Trophoblast cell (in vitro differentiated cells and primary cell): Measurements from ENCODE around the gene ACKR3. TPM values are rescaled to one million over a fixed set of nuclear protein-coding genes. Genes with fewer than 3 reads are reported as not detected.
A peak's percentile ranks its signal among the peaks of the same experiment; 100 is the strongest.

ENCODE experiments used
- DNase-seq, 2 donors: peaks; one replicate each; pipeline ENCODE4 v3.0.0-alpha.2; 2016
- H2AFZ ChIP-seq: 2 replicates; pipeline ENCODE4 v1.6.1; 2013; ENCODE audit warnings: low read length, moderate library complexity, mild to moderate bottlenecking; ENCODE audit not compliant: insufficient read depth, poor library complexity
- H2AK5ac ChIP-seq: 2 replicates; pipeline ENCODE4 v1.6.1; 2013; ENCODE audit warnings: mild to moderate bottlenecking, low read length
- H2BK120ac ChIP-seq: 2 replicates; pipeline ENCODE4 v1.6.1; 2013; ENCODE audit warnings: low read length, mild to moderate bottlenecking, moderate library complexity; ENCODE audit not compliant: insufficient read depth, poor library complexity
- H2BK12ac ChIP-seq: 2 replicates; pipeline ENCODE4 v1.6.1; 2013; ENCODE audit warnings: mild to moderate bottlenecking, low read length, moderate library complexity
- H2BK5ac ChIP-seq: 2 replicates; pipeline ENCODE4 v1.6.1; 2013; ENCODE audit warnings: low read length, low read depth, moderate library complexity, mild to moderate bottlenecking; ENCODE audit not compliant: poor library complexity
- H3K14ac ChIP-seq: 2 replicates; pipeline ENCODE4 v1.6.1; 2013; ENCODE audit warnings: mild to moderate bottlenecking, low read length
- H3K18ac ChIP-seq: 2 replicates; pipeline ENCODE4 v1.6.1; 2013; ENCODE audit warnings: mild to moderate bottlenecking, low read length
- H3K23ac ChIP-seq: 2 replicates; pipeline ENCODE4 v1.6.1; 2013; ENCODE audit warnings: low read length
- H3K27ac ChIP-seq: 2 replicates; pipeline ENCODE4 v1.5.1; 2013; ENCODE audit warnings: low read depth, mild to moderate bottlenecking, inconsistent platforms, low read length, moderate library complexity
- H3K27me3 ChIP-seq: 2 replicates; pipeline ENCODE4 v1.6.1; 2013; ENCODE audit warnings: inconsistent platforms, mild to moderate bottlenecking, low read length, moderate library complexity; ENCODE audit not compliant: insufficient read depth
- H3K36me3 ChIP-seq, 2 experiments: 1 replicate in 1 of 2; 2 replicates in 1 of 2; pipeline ENCODE4 v1.6.1; 2013; ENCODE audit warnings: low read length in 2 of 2, mild to moderate bottlenecking in 2 of 2, moderate library complexity in 1 of 2; ENCODE audit not compliant: insufficient read depth in 2 of 2, control insufficient read depth in 1 of 2
- H3K4ac ChIP-seq: 2 replicates; pipeline ENCODE4 v1.6.1; 2013; ENCODE audit warnings: low read depth, mild to moderate bottlenecking, low read length, moderate library complexity
- H3K4me1 ChIP-seq, 2 experiments: 1 replicate in 1 of 2; 2 replicates in 1 of 2; pipeline ENCODE4 v1.6.1; 2013; ENCODE audit warnings: low read length in 2 of 2, mild to moderate bottlenecking in 2 of 2, moderate library complexity in 1 of 2; ENCODE audit not compliant: insufficient read depth in 2 of 2, control insufficient read depth in 1 of 2
- H3K4me2 ChIP-seq: 2 replicates; pipeline ENCODE4 v1.6.1; 2013; ENCODE audit warnings: inconsistent platforms, mild to moderate bottlenecking, low read length, moderate library complexity
- H3K4me3 ChIP-seq: 2 replicates; pipeline ENCODE4 v1.5.1; 2013; ENCODE audit warnings: mild to moderate bottlenecking, low read depth, low read length, inconsistent platforms
- H3K79me1 ChIP-seq: one replicate; pipeline ENCODE4 v1.6.1; 2013; ENCODE audit warnings: low read length
- H3K79me2 ChIP-seq: 2 replicates; pipeline ENCODE4 v1.6.1; 2013; ENCODE audit warnings: low read length, mild to moderate bottlenecking; ENCODE audit not compliant: control insufficient read depth, insufficient read depth, poor library complexity
- H3K9ac ChIP-seq: 2 replicates; pipeline ENCODE4 v1.6.1; 2013; ENCODE audit warnings: mild to moderate bottlenecking, low read length
- H3K9me3 ChIP-seq: 2 replicates; pipeline ENCODE4 v1.6.1; 2013; ENCODE audit warnings: low read depth, mild to moderate bottlenecking, control low read depth, inconsistent platforms, low read length; ENCODE audit not compliant: insufficient read depth
- H4K12ac ChIP-seq: 2 replicates; pipeline ENCODE4 v1.6.1; 2013; ENCODE audit warnings: low read depth, mild to moderate bottlenecking, low read length, moderate library complexity
- H4K8ac ChIP-seq: 2 replicates; pipeline ENCODE4 v1.6.1; 2013; ENCODE audit warnings: low read depth, mild to moderate bottlenecking, low read length, moderate library complexity
- H4K91ac ChIP-seq: one replicate; pipeline ENCODE4 v1.6.1; 2013; ENCODE audit warnings: low read depth, mild to moderate bottlenecking, low read length, moderate library complexity
- WGBS: extraction: QIAGEN DNeasy Blood & Tissue Kit; methylation state at CpG from one replicate; pipeline ENCODE4 v1.1.7; 2013; ENCODE audit warnings: missing lambda C conversion rate; ENCODE audit not compliant: insufficient read length, insufficient coverage; ENCODE audit errors: extremely low coverage; 5-methylcytosine and 5-hydroxymethylcytosine counted together
- polyA plus RNA-seq: library from polyadenylated mRNA; stranded (reverse); fragments of 200-250 nt; gene quantifications from 2 replicates; pipeline ENCODE4 v1.2.3, GENCODE V29; 2013

Gene ACKR3
- polyA plus RNA-seq, result 301 and 313 TPM in 2 replicates

DNA sequence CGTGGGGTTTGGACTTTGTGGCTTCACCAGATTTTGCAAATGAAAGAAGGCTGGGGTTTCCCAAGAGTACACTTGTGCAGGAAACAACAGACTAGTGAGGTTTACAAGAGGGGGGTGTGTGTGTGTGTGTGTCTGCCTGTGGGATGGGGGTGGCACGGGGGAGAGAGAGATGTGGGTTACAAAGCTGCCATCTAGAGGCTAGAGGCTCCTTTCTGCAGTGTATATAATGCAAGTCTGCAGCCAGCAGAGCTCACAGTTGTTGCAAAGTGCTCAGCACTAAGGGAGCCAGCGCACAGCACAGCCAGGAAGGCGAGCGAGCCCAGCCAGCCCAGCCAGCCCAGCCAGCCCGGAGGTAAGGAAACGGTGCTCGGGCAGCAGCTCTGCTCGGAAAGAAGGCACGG is at the start of gene ACKR3:
Gene ACKR3 (plus strand): TSS at position 253 of the 401 bp plus-strand sequence. CDS start 10,641 bp downstream, outside the sequence.
- Histone ChIP-seq H2BK120ac (no peak within 1 kb of the TSS), H3K4me1 (peaks cover 21 to 28% of the 10 kb centered on the region in 2 experiments), H3K4me3 (peak within 1 kb of the TSS; percentile 74), H3K14ac (peak within 1 kb of the TSS; percentile 38), H3K27me3 (no peaks in the 10 kb centered on the region), H4K8ac (peak within 1 kb of the TSS; percentile 8), H3K27ac (peak within 1 kb of the TSS; percentile 91), H3K36me3 (peaks cover 16 to 18% of the 10 kb centered on the region in 2 experiments), H3K23ac (no peak within 1 kb of the TSS), H3K18ac (peak within 1 kb of the TSS; percentile 32), H4K91ac (peak within 1 kb of the TSS; percentile 97), H2BK12ac (no peak within 1 kb of the TSS), H3K9ac (peak within 1 kb of the TSS; percentile 90), H2AFZ (no peak within 1 kb of the TSS), H4K12ac (no peak within 1 kb of the TSS), H3K4ac (peak within 1 kb of the TSS; percentile 72), H2AK5ac (no peak within 1 kb of the TSS), H3K79me1 (peaks cover 49% of the 10 kb centered on the region), H3K9me3 (no peaks in the 10 kb centered on the region), H3K79me2 (peaks cover 48% of the 10 kb centered on the region), H2BK5ac (peak within 1 kb of the TSS; percentile 97), H3K4me2 (peak within 1 kb of the TSS; percentile 93)
- DNase-seq, result peak; percentile 63 to 77
- no CpG with 5 or more reads among the region's 10 CpGs for WGBS

- H4K91ac ChIP-seq, result no peak overlapping the region
- H3K4me3 ChIP-seq, result no peak overlapping the region
- H3K4ac ChIP-seq, result no peak overlapping the region
- no peak overlapping the region for H2BK120ac ChIP-seq
- DNase-seq, result no peak
- no peaks in the 10 kb centered on the region for H3K36me3 ChIP-seq
- H2BK5ac ChIP-seq, result no peak overlapping the region
- H3K4me2 ChIP-seq, result no peak overlapping the region
- no peaks in the 10 kb centered on the region for H3K4me1 ChIP-seq
- H3K9me3 ChIP-seq, result peaks cover 2% of the 10 kb centered on the region
- H3K27ac ChIP-seq, result no peak overlapping the region
- no peaks in the 10 kb centered on the region for H3K27me3 ChIP-seq
- H4K8ac ChIP-seq, result no peak overlapping the region
- no peak overlapping the region for H2AFZ ChIP-seq
- H3K9ac ChIP-seq, result no peak overlapping the region
- H3K79me1 ChIP-seq, result no peaks in the 10 kb centered on the region
- no peak overlapping the region for H3K23ac ChIP-seq
- H4K12ac ChIP-seq, result no peak overlapping the region
- H3K18ac ChIP-seq, result no peak overlapping the region
- no peak overlapping the region for H2AK5ac ChIP-seq
- no peak overlapping the region for H3K14ac ChIP-seq
- H3K79me2 ChIP-seq, result no peaks in the 10 kb centered on the region
- H2BK12ac ChIP-seq, result no peak overlapping the region
These were observed 48.1 kb upstream of the ACKR3 start for GRCh38 chr2:236521556-236521955.

GRCh38 chr2:236523249-236523648 is 46.4 kb upstream of the ACKR3 start:
- H2BK5ac ChIP-seq, result no peak overlapping the region
- H4K91ac ChIP-seq, result no peak overlapping the region
- H2BK12ac ChIP-seq, result no peak overlapping the region
- no peak overlapping the region for H3K4ac ChIP-seq
- peaks cover 5% of the 10 kb centered on the region for H3K79me1 ChIP-seq
- peaks cover 3 to 7% of the 10 kb centered on the region in 2 experiments for H3K4me1 ChIP-seq
- no peaks in the 10 kb centered on the region for H3K27me3 ChIP-seq
- no peak overlapping the region for H3K4me3 ChIP-seq
- no peaks in the 10 kb centered on the region for H3K36me3 ChIP-seq
- no peak overlapping the region for H3K27ac ChIP-seq
- no peak overlapping the region for H2AFZ ChIP-seq
- H3K9ac ChIP-seq, result no peak overlapping the region
- no peak overlapping the region for H2AK5ac ChIP-seq
- no peak for DNase-seq
- no peak overlapping the region for H4K8ac ChIP-seq
- H3K79me2 ChIP-seq, result no peaks in the 10 kb centered on the region
- H3K14ac ChIP-seq, result no peak overlapping the region
- H3K18ac ChIP-seq, result no peak overlapping the region
- no peak overlapping the region for H2BK120ac ChIP-seq
- no peak overlapping the region for H4K12ac ChIP-seq
- no peak overlapping the region for H3K23ac ChIP-seq
- no peak overlapping the region for H3K4me2 ChIP-seq
- H3K9me3 ChIP-seq, result peaks cover 2% of the 10 kb centered on the region

DNA sequence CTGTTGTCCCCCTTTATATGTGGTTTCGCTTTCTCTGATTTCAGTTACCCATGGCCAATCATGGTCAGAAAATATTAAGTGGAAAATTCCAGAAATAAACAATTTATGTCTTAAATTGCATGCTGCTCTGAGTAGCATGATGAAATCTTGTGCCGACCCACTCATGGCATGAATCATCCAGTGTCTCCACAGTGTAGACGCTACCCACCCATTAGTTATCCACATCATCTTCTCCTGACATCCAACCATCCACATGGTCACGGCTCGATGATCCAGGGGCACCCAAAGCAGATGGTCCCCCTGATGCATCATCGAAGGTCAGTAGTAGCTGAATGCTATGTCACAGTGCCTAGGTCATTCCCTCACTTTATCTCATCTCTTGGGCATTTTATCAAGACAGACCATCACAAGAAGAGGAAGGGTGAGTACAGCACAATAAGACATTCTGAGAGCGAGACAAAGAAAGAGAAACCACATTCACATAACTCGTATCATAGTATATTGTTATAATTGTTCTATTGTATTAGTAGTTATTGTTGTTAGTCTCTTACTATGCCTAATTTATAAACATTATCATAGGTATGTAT is 44.1 kb upstream of the ACKR3 start:
- peaks cover 5% of the 10 kb centered on the region for H3K79me1 ChIP-seq
- peaks cover 2% of the 10 kb centered on the region for H3K9me3 ChIP-seq
- peaks cover 3 to 7% of the 10 kb centered on the region in 2 experiments for H3K4me1 ChIP-seq
- no peak overlapping the region for H2AFZ ChIP-seq
- no peak overlapping the region for H3K4me2 ChIP-seq
- H3K4me3 ChIP-seq, result no peak overlapping the region
- H2BK120ac ChIP-seq, result no peak overlapping the region
- no peak overlapping the region for H2AK5ac ChIP-seq
- DNase-seq, result peak; percentile 19 to 57
- H3K18ac ChIP-seq, result no peak overlapping the region
- no peak overlapping the region for H3K14ac ChIP-seq
- no peaks in the 10 kb centered on the region for H3K27me3 ChIP-seq
- H3K27ac ChIP-seq, result no peak overlapping the region
- H3K79me2 ChIP-seq, result no peaks in the 10 kb centered on the region
- H3K4ac ChIP-seq, result no peak overlapping the region
- no peak overlapping the region for H3K9ac ChIP-seq
- no peak overlapping the region for H3K23ac ChIP-seq
- no peak overlapping the region for H4K12ac ChIP-seq
- H4K8ac ChIP-seq, result no peak overlapping the region
- H2BK12ac ChIP-seq, result no peak overlapping the region
- no peaks in the 10 kb centered on the region for H3K36me3 ChIP-seq
- no CpG with 5 or more reads among the region's 8 CpGs for WGBS
- no peak overlapping the region for H4K91ac ChIP-seq
- no peak overlapping the region for H2BK5ac ChIP-seq
